ENCODE data around the gene BTNL2. TPM values are rescaled to one million over a fixed set of nuclear protein-coding genes. Genes with fewer than 3 reads are reported as not detected.
A peak's percentile ranks its signal among the peaks of the same experiment; 100 is the strongest.
"Not testable (repeated sequence)": the region's sequence is repeated elsewhere in the genome, so short reads cannot be mapped to it uniquely, and the experiment has no call there.

The BTNL2 gene
- not detected for total RNA-seq
- long read RNA-seq, result 0 reads

- ATAC-seq, result no peak
- no peak for DNase-seq
- intact Hi-C loops (cut with micrococcal nuclease), result no loop called here
Measured at GRCh38 chr6:32406857-32407256, at the start of gene BTNL2. Gene BTNL2 (minus strand): TSS chr6:32407181. CDS start chr6:32407123, 58 bp downstream.

- no peak for DNase-seq
- ATAC-seq, result no peak
- intact Hi-C loops (cut with micrococcal nuclease), result no loop called here
Measured at GRCh38 chr6:32449088-32449736, 42.2 kb upstream of the BTNL2 start.

GRCh38 chr6:32447932-32448331, 41.0 kb upstream of the BTNL2 start:
- ATAC-seq, result no peak
- intact Hi-C loops (cut with micrococcal nuclease), result no loop called here
- DNase-seq, result no peak

GRCh38 chr6:32445321-32445854, 38.4 kb upstream of the BTNL2 start:
- intact Hi-C loops (cut with micrococcal nuclease), result no loop called here
- ATAC-seq (no peak), DNase-seq (no peak)

GRCh38 chr6:32444433-32444832, 37.5 kb upstream of the BTNL2 start:
- ATAC-seq (no peak), DNase-seq (no peak)
- intact Hi-C loops (cut with micrococcal nuclease), result no loop called here

- DNase-seq, result no peak
Measured at GRCh38 chr6:32442977-32443552, 36.1 kb upstream of the BTNL2 start.

GRCh38 chr6:32442243-32442667, 35.3 kb upstream of the BTNL2 start:
- no peak for DNase-seq
- no peak for ATAC-seq
- intact Hi-C loops (cut with micrococcal nuclease), result no loop called here

More at GRCh38 chr6:32442977-32443552, 36.1 kb upstream of the BTNL2 start:
- intact Hi-C loops (cut with micrococcal nuclease), result no loop called here
- ATAC-seq, result no peak

- no peak for DNase-seq
- intact Hi-C loops (cut with micrococcal nuclease), result no loop called here
- ATAC-seq, result peak; percentile 80
Measured at GRCh38 chr6:32439602-32440214, 32.7 kb upstream of the BTNL2 start, which contains the start of gene HLA-DRA. Gene HLA-DRA (plus strand): TSS chr6:32439887. CDS start chr6:32439951, 64 bp downstream.

GRCh38 chr6:32439139-32439538, 32.2 kb upstream of the BTNL2 start:
- intact Hi-C loops (cut with micrococcal nuclease), result no loop called here

GRCh38 chr6:32436995-32437836, 30.2 kb upstream of the BTNL2 start:
- no peak for DNase-seq
- peak; percentile 69 for ATAC-seq
- intact Hi-C loops (cut with micrococcal nuclease), result no loop called here

More at GRCh38 chr6:32439139-32439538, 32.2 kb upstream of the BTNL2 start:
- ATAC-seq (no peak), DNase-seq (no peak)

- intact Hi-C loops (cut with micrococcal nuclease), result no loop called here
- DNase-seq, result no peak
- no peak for ATAC-seq
Measured at GRCh38 chr6:32436186-32436585, 29.2 kb upstream of the BTNL2 start.

GRCh38 chr6:32433950-32434349, 27.0 kb upstream of the BTNL2 start:
- not testable (repeated sequence) for DNase-seq, ATAC-seq
- intact Hi-C loops (cut with micrococcal nuclease), result loop anchor here (5.0 kb wide), 1 partner anchor 268 kb away; no protein-coding TSS in a partner anchor

GRCh38 chr6:32432050-32432450, 25.1 kb upstream of the BTNL2 start:
- ATAC-seq (no peak), DNase-seq (no peak)
- intact Hi-C loops (cut with micrococcal nuclease), result loop anchor here (5.0 kb wide), 1 partner anchor 270 kb away; no protein-coding TSS in a partner anchor

- intact Hi-C loops (cut with micrococcal nuclease), result loop anchor here (5.0 kb wide), 1 partner anchor 271 kb away; no protein-coding TSS in a partner anchor
- DNase-seq (no peak), ATAC-seq (no peak)
Measured at GRCh38 chr6:32431142-32431541, 24.2 kb upstream of the BTNL2 start.

GRCh38 chr6:32430179-32430578, 23.2 kb upstream of the BTNL2 start:
- ATAC-seq, result no peak
- intact Hi-C loops (cut with micrococcal nuclease), result loop anchor here (5.0 kb wide), 1 partner anchor 272 kb away; no protein-coding TSS in a partner anchor

GRCh38 chr6:32427934-32428474, 21.0 kb upstream of the BTNL2 start:
- intact Hi-C loops (cut with micrococcal nuclease), result no loop called here
- ATAC-seq (no peak), DNase-seq (no peak)

More at GRCh38 chr6:32430179-32430578, 23.2 kb upstream of the BTNL2 start:
- DNase-seq, result no peak

- DNase-seq (no peak), ATAC-seq (no peak)
Measured at GRCh38 chr6:32427218-32427617, 20.2 kb upstream of the BTNL2 start.

GRCh38 chr6:32426338-32426737, 19.4 kb upstream of the BTNL2 start:
- ATAC-seq, result no peak
- no peak for DNase-seq
- intact Hi-C loops (cut with micrococcal nuclease), result no loop called here

More at GRCh38 chr6:32427218-32427617, 20.2 kb upstream of the BTNL2 start:
- intact Hi-C loops (cut with micrococcal nuclease), result no loop called here

Measured in left ventricle myocardium superior (tissue), 1 donor.